ENCODE data around the gene UCHL5.

UCHL5 gene, protein sequence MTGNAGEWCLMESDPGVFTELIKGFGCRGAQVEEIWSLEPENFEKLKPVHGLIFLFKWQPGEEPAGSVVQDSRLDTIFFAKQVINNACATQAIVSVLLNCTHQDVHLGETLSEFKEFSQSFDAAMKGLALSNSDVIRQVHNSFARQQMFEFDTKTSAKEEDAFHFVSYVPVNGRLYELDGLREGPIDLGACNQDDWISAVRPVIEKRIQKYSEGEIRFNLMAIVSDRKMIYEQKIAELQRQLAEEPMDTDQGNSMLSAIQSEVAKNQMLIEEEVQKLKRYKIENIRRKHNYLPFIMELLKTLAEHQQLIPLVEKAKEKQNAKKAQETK

GRCh38 chr1:193059282-193060114 lies at the start of gene UCHL5, which contains the start of gene RO60:
TSS of gene UCHL5 (minus strand) at chr1:193059360. CDS start at chr1:193059260, 100 bp downstream.
TSS of gene RO60 (plus strand) at chr1:193059612. CDS start at chr1:193069055, 9,443 bp downstream.
- H3K4me3 ChIP-seq (ENCODE audit: low read depth, low read length) = peak within 1 kb of the TSS; percentile 94
- peak within 1 kb of the TSS; percentile 92 for H3K27ac ChIP-seq
- DNase-seq = peak; percentile 97
- no peaks in the 10 kb centered on the region for H3K27me3 ChIP-seq (replicated peaks)
- H3K36me3 ChIP-seq (replicated peaks) = peaks cover 2% of the 10 kb centered on the region
- in situ Hi-C loops (cut with HindIII; ENCODE audit: low pct_ligation_motif_present, low sequenced_read_pairs) = no loop called here
- TF ChIP-seq, protein P1, sequence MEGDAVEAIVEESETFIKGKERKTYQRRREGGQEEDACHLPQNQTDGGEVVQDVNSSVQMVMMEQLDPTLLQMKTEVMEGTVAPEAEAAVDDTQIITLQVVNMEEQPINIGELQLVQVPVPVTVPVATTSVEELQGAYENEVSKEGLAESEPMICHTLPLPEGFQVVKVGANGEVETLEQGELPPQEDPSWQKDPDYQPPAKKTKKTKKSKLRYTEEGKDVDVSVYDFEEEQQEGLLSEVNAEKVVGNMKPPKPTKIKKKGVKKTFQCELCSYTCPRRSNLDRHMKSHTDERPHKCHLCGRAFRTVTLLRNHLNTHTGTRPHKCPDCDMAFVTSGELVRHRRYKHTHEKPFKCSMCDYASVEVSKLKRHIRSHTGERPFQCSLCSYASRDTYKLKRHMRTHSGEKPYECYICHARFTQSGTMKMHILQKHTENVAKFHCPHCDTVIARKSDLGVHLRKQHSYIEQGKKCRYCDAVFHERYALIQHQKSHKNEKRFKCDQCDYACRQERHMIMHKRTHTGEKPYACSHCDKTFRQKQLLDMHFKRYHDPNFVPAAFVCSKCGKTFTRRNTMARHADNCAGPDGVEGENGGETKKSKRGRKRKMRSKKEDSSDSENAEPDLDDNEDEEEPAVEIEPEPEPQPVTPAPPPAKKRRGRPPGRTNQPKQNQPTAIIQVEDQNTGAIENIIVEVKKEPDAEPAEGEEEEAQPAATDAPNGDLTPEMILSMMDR (IDR thresholded peaks at IDR 0.05; ENCODE audit: low read depth, low read length, missing control alignments) = peak; percentile 7

- TF ChIP-seq, protein P1 (IDR thresholded peaks at IDR 0.05; ENCODE audit: low read depth, low read length, missing control alignments) = no peak
- Histone ChIP-seq H3K27ac (no peak overlapping the region), H3K27me3 (replicated peaks) (no peaks in the 10 kb centered on the region), H3K36me3 (replicated peaks) (no peaks in the 10 kb centered on the region), H3K4me3 (ENCODE audit: low read depth, low read length) (no peak overlapping the region)
- no peak for DNase-seq
- in situ Hi-C loops (cut with HindIII; ENCODE audit: low pct_ligation_motif_present, low sequenced_read_pairs) = no loop called here
These were observed 49.3 kb upstream of the UCHL5 start for GRCh38 chr1:193108471-193108870.

DNA sequence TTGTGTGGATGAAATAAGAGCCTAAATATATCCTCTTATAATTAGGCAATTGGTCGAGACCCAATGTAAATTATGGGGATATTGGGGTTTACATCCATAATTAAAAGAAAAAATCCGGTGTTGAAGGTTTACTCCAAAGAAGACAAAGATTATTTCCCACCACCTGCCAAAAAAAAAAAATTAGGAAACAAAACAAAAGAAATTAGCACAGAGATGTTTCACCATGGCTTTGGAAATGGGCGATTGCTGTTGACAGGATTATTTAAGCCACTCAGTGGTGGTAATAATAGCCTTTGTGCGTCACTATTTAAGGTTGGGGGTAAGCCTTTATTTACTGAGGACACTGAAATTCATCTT lies 46.6 kb upstream of the UCHL5 start:
- Histone ChIP-seq H3K27me3 (replicated peaks) (no peaks in the 10 kb centered on the region), H3K4me3 (ENCODE audit: low read depth, low read length) (peak overlapping the region; percentile 78), H3K36me3 (replicated peaks) (no peaks in the 10 kb centered on the region), H3K27ac (peak overlapping the region; percentile 93)
- DNase-seq = no peak
- TF ChIP-seq, protein P1 (IDR thresholded peaks at IDR 0.05; ENCODE audit: low read depth, low read length, missing control alignments) = no peak
- in situ Hi-C loops (cut with HindIII; ENCODE audit: low pct_ligation_motif_present, low sequenced_read_pairs) = no loop called here

- Histone ChIP-seq H3K36me3 (replicated peaks) (peaks cover 3% of the 10 kb centered on the region), H3K4me3 (ENCODE audit: low read depth, low read length) (peak within 1 kb of the TSS; percentile 78), H3K27ac (peak within 1 kb of the TSS; percentile 93), H3K27me3 (replicated peaks) (no peaks in the 10 kb centered on the region)
- DNase-seq = peak; percentile 82
- TF ChIP-seq, protein P1 (IDR thresholded peaks at IDR 0.05; ENCODE audit: low read depth, low read length, missing control alignments) = no peak
- in situ Hi-C loops (cut with HindIII; ENCODE audit: low pct_ligation_motif_present, low sequenced_read_pairs) = no loop called here
These were observed 46.0 kb upstream of the UCHL5 start, which contains the start of gene GLRX2 for GRCh38 chr1:193104907-193105820. TSS of gene GLRX2 (minus strand) at chr1:193105414. CDS start at chr1:193105382, 32 bp downstream.

GRCh38 chr1:193104502-193104906 lies 45.3 kb upstream of the UCHL5 start:
- Histone ChIP-seq H3K4me3 (ENCODE audit: low read depth, low read length) (peak overlapping the region; percentile 78), H3K36me3 (replicated peaks) (peaks cover 7% of the 10 kb centered on the region), H3K27ac (peak overlapping the region; percentile 93), H3K27me3 (replicated peaks) (no peaks in the 10 kb centered on the region)
- DNase-seq = peak; percentile 34
- TF ChIP-seq, protein P1 (IDR thresholded peaks at IDR 0.05; ENCODE audit: low read depth, low read length, missing control alignments) = peak; percentile 11
- in situ Hi-C loops (cut with HindIII; ENCODE audit: low pct_ligation_motif_present, low sequenced_read_pairs) = no loop called here

All from brain microvascular endothelial cell (primary cell).